B cell (primary cell): ENCODE data around the gene SEMA3E. TPM values are rescaled to one million over a fixed set of nuclear protein-coding genes. Genes with fewer than 3 reads are reported as not detected.

ENCODE experiments used
- ATAC-seq: fragments of 200-7000 bp; cut with Tn5 transposase; one replicate; pipeline ENCODE4 v1.10.0; 2021; ENCODE audit warnings: low read depth, mild to moderate bottlenecking, moderate number of reproducible peaks, moderate library complexity
- CTCF ChIA-PET: fragments of 350-600 bp; sonication (Branson Sonifier 250); formaldehyde crosslinking; loops from one replicate; lab custom pipeline; 2021; ENCODE audit warnings: antibody characterized with exemption, inconsistent platforms; lab: Charles Lee
- POLR2A ChIA-PET: fragments of 350-600 bp; sonication (Branson Sonifier 250); formaldehyde crosslinking; loops from one replicate; lab custom pipeline; 2021; ENCODE audit warnings: antibody characterized with exemption; lab: Charles Lee
- DNase-seq: peaks from one replicate; pipeline ENCODE4 v3.0.0; 2013
- H2AFZ ChIP-seq: 2 replicates; pipeline ENCODE4 v1.6.1; 2012; ENCODE audit warnings: mild to moderate bottlenecking, low read depth, low read length; ENCODE audit not compliant: insufficient read depth, poor library complexity, severe bottlenecking
- H3K27ac ChIP-seq, 2 donors: 1 replicate in 1 of 2; 2 replicates in 1 of 2; pipeline ENCODE4 v1.5.1; 2012 to 2013; ENCODE audit warnings: low read length in 2 of 2, mild to moderate bottlenecking in 2 of 2, moderate library complexity in 1 of 2
- H3K27me3 ChIP-seq, 4 experiments: fragments of 200-600 bp in 1 of 4; sonication (generic) in 1 of 4; replicated peaks in 1 of 4; 1 replicate in 2 of 4; 2 replicates in 2 of 4; pipeline versions ENCODE4 v1.6.1 to v1.7.0; 2013 to 2016; ENCODE audit warnings: low read length in 3 of 4, mild to moderate bottlenecking in 2 of 4, mixed read lengths in 1 of 4, moderate library complexity in 1 of 4; ENCODE audit not compliant: insufficient read depth in 4 of 4, control insufficient read depth in 3 of 4; ENCODE audit errors: control extremely low read depth in 1 of 4
- H3K36me3 ChIP-seq, 2 experiments: replicated peaks in 1 of 2; 1 replicate in 1 of 2; 2 replicates in 1 of 2; pipeline versions ENCODE4 v1.6.1 to v1.7.1; 2013; ENCODE audit warnings: low read length in 1 of 2; ENCODE audit not compliant: insufficient read depth in 2 of 2, control insufficient read depth in 1 of 2; ENCODE audit errors: control extremely low read depth in 1 of 2, extremely low read depth in 1 of 2
- H3K4me1 ChIP-seq, 2 donors: fragments of 200-600 bp in 1 of 2; sonication (generic) in 1 of 2; 1 replicate in 1 of 2; 2 replicates in 1 of 2; pipeline versions ENCODE4 v1.5.1 to v1.6.1; 2013 to 2017; ENCODE audit warnings: low read length in 2 of 2; ENCODE audit not compliant: control insufficient read depth in 2 of 2, insufficient read depth in 2 of 2
- H3K4me2 ChIP-seq: replicated peaks from 2 replicates; pipeline ENCODE3; 2012; ENCODE audit warnings: mild to moderate bottlenecking, low read depth, low read length; ENCODE audit not compliant: poor library complexity, severe bottlenecking
- H3K4me3 ChIP-seq, 5 experiments: fragments of 200-600 bp in 1 of 5; sonication (generic) in 1 of 5; 1 replicate in 3 of 5; 2 replicates in 2 of 5; pipeline versions ENCODE4 v1.5.1 to v1.7.0; 2011 to 2016; ENCODE audit warnings: low read length in 4 of 5, mild to moderate bottlenecking in 4 of 5, low read depth in 2 of 5, control low read depth in 1 of 5, moderate library complexity in 1 of 5; ENCODE audit not compliant: insufficient read depth in 1 of 5; ENCODE audit errors: control extremely low read depth in 1 of 5, extremely low read depth in 1 of 5
- H3K79me2 ChIP-seq: fragments of 200-600 bp; sonication (generic); one replicate; pipeline ENCODE4 v1.6.0; 2016; ENCODE audit warnings: low read length; ENCODE audit not compliant: control insufficient read depth, insufficient read depth
- H3K9ac ChIP-seq: fragments of 200-600 bp; sonication (generic); 2 replicates; pipeline ENCODE4 v1.6.1; 2017; ENCODE audit warnings: mild to moderate bottlenecking, low read length, moderate library complexity
- H3K9me3 ChIP-seq, 3 donors: one replicate each; pipeline versions ENCODE4 v1.6.1 to v1.7.1; 2013; ENCODE audit warnings: low read length in 2 of 3; ENCODE audit not compliant: control insufficient read depth in 2 of 3, insufficient read depth in 1 of 3; ENCODE audit errors: control extremely low read depth in 1 of 3
- H4K20me1 ChIP-seq: 2 replicates; pipeline ENCODE4 v1.6.0; 2012; ENCODE audit warnings: mild to moderate bottlenecking, low read length; ENCODE audit not compliant: insufficient read depth, control insufficient read depth, poor library complexity, severe bottlenecking
- H3K27ac Mint-ChIP-seq: one replicate; pipeline ENCODE4 v1.8.0; 2021; ENCODE audit warnings: mixed read lengths
- H3K27me3 Mint-ChIP-seq: one replicate; pipeline ENCODE4 v1.8.0; 2021; ENCODE audit warnings: mixed read lengths
- H3K4me1 Mint-ChIP-seq: one replicate; pipeline ENCODE4 v1.8.0; 2021; ENCODE audit warnings: mixed read lengths
- H3K4me3 Mint-ChIP-seq: one replicate; pipeline ENCODE4 v1.8.0; 2021; ENCODE audit warnings: mixed read lengths
- H3K9me3 Mint-ChIP-seq: one replicate; pipeline ENCODE4 v1.8.0; 2022; ENCODE audit warnings: mixed read lengths; ENCODE audit not compliant: insufficient read depth
- CTCF ChIP-seq: fragments of 200-600 bp; IDR thresholded peaks from one replicate; pipeline ENCODE4 v1.8.0; 2022; ENCODE audit warnings: antibody characterized with exemption, mild to moderate bottlenecking
- EZH2 ChIP-seq: IDR thresholded peaks from 2 replicates; pipeline ENCODE4 v1.6.1; 2012; ENCODE audit warnings: borderline replicate concordance, low read depth, mild to moderate bottlenecking, moderate library complexity, low read length; ENCODE audit not compliant: insufficient read depth, poor library complexity, severe bottlenecking
- WGBS: methylation state at CpG from one replicate; pipeline ENCODE4 v1.1.5; 2013; ENCODE audit warnings: missing lambda C conversion rate; ENCODE audit not compliant: insufficient coverage; 5-methylcytosine and 5-hydroxymethylcytosine counted together
- intact Hi-C: fragments of 100-400 bp; cut with micrococcal nuclease; formaldehyde crosslinking; loops from one replicate; pipeline ENCODE4 v1.10.0; 2022
- polyA plus RNA-seq: library from polyadenylated mRNA; depleted of rRNA; stranded (reverse); fragments of >200 nt; gene quantifications from 2 replicates; pipeline ENCODE4 v1.2.3, GENCODE V29; 2012
- total RNA-seq, 2 donors: library from RNA; stranded (reverse); fragments of 120-200 nt in 1 of 2; gene quantifications; 1 replicate in 1 of 2; 2 replicates in 1 of 2; pipeline versions ENCODE4 v1.2.3 to v1.2.4, GENCODE V29; 2013 to 2022

SEMA3E gene
- total and polyA plus RNA-seq, 2 donors (not counting 1 experiment from before 2014, with no cell fraction given), result not detected

- Histone ChIP-seq H3K27me3 (no peaks in the 10 kb centered on the region), H3K36me3 (no peaks in the 10 kb centered on the region), H3K4me1 (no peaks in the 10 kb centered on the region), H3K27ac (no peak overlapping the region), H3K9me3 (no peaks in the 10 kb centered on the region), H2AFZ (no peak overlapping the region), H3K4me3 (no peak overlapping the region), H4K20me1 (no peaks in the 10 kb centered on the region), H3K4me2 (no peak overlapping the region), H3K9ac (no peak overlapping the region), H3K79me2 (no peaks in the 10 kb centered on the region)
- Mint-ChIP-seq H3K4me1 (no peaks in the 10 kb centered on the region), H3K4me3 (no peak overlapping the region), H3K27me3 (no peaks in the 10 kb centered on the region), H3K9me3 (no peaks in the 10 kb centered on the region), H3K27ac (no peak overlapping the region)
- intact Hi-C loops, result no loop called here
- DNase-seq (no peak), ATAC-seq (no peak)
- CTCF ChIA-PET, result no interaction called here
- WGBS, result 70% methylated on average over 2 of the region's 3 CpGs
- POLR2A ChIA-PET, result no interaction called here
- no peak for TF ChIP-seq EZH2
- TF ChIP-seq CTCF, result no peak
These were observed 73.5 kb downstream of the SEMA3E start for GRCh38 chr7:83575436-83575835.

GRCh38 chr7:83574616-83575015 is 74.3 kb downstream of the SEMA3E start:
- Histone ChIP-seq H3K79me2 (no peaks in the 10 kb centered on the region), H3K27me3 (no peaks in the 10 kb centered on the region), H3K27ac (no peak overlapping the region), H4K20me1 (no peaks in the 10 kb centered on the region), H3K9me3 (no peaks in the 10 kb centered on the region), H3K4me3 (no peak overlapping the region), H3K4me1 (no peaks in the 10 kb centered on the region), H3K9ac (no peak overlapping the region), H2AFZ (no peak overlapping the region), H3K36me3 (no peaks in the 10 kb centered on the region), H3K4me2 (no peak overlapping the region)
- WGBS, result no CpG with 5 or more reads among the region's 1 CpG
- DNase-seq (no peak), ATAC-seq (no peak)
- TF ChIP-seq EZH2 (no peak), CTCF (no peak)
- Mint-ChIP-seq H3K4me3 (no peak overlapping the region), H3K4me1 (no peaks in the 10 kb centered on the region), H3K27ac (no peak overlapping the region), H3K27me3 (no peaks in the 10 kb centered on the region), H3K9me3 (no peaks in the 10 kb centered on the region)
- intact Hi-C loops, result no loop called here
- ChIA-PET POLR2A (no interaction called here), CTCF (no interaction called here)
